ENCODE measurements around the gene ARHGAP21.

The ARHGAP21 gene

DNA sequence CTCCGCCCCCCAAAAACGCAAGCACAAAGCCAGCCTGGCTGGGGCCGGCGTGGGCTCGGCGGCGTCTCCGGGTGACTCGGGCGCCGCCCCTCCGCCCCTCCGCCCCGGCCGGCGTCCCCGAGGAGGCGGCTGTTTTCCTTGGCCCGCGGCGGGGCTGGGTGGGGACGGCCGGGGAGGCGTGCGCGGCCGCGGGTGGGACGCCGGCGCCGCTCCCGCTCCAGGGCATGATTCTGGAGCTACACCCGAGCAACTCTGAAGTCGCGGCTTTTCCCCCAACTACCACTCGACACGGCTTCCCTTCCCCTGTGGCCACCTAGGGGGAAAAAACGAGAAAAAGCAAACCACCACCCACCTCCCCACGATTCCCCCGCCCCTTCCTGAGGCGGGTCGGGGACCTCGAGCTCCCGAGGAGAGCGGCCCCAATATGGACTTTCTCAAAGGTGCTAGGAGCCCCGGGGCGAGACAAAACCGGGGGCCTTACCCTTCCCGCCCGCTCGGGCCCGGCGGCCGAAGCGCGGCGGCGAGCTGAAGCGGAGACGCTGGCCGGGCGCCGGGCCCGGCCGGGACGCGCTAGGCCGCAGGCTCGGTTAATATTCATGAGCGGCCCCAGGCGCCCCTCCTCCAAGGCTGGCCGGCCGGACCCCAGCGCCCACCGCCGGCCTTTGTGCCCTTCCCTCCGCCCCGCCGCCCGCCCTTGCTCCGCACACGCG lies 856 bp downstream of the ARHGAP21 start:
- DNase-seq, result peak in 1 of 4 experiments; percentile 35

DNA sequence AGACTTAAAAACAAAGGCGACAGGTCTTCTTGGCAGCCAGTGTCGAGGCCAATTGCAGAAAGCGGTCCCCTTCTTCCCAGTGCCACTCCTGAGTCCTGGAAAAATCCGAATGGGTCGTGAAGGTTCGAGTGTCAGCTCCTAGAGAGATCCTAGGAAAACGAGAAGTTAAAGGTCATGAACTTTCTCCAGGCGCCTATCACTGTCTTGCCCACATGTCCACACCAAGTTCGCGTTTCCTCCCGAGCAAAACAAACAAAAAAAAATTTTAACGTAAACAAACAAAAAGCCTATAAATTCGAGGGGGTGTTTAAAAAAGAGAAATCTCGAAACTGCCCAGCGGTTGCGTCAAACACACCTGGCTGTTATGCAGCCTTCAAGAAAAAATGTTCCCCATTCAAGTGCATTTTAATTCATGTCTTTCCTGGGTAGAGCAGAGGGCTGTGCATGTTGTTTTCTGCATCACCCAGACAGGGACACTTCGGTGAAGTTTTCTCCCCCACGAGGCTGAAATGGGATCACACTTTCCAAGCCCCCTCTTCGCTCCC lies 1.5 kb downstream of the ARHGAP21 start:
- no peak for DNase-seq

DNA sequence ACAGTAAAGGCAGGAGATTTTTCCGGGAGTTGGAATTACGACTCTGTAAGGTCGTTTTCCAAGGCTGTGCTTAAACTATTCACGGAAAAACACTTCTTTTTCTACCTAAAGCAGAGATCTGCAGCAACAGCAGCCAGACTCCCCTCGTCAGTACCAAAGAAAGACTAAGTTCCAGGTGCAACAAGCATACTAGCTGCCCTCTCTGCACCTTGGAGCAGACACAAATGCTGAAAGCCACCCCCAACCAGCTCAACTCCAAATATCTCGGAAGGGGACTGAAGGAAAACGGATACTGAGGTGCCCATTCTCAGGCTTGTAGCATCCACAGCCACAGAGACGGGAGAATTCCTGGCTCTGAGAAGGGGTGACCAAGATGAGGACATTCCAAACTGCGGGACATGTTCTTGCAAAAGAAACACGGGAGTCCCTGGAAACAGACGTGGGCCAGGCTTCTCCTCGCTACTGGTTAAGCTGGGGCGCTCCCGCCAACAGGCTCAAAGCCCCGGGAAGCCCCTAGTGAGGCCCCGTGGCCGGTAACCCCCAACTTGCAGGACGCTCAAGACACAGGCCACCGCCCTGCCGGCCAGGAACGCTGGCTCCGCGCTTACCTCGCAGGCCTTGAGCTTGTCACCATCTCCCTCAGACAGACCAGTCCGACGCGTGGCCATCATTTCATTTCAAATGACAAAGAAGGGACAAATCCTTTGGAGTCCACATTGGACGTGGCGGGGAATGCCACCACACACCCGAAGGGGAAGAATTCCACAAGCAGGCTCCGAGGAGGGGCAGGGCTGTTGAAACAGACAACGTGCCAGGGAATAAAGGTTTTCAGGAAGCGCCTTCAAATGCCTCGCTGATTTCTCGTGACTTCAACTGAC lies 2.2 kb downstream of the ARHGAP21 start:
- peak in 1 of 4 experiments; percentile 4 for DNase-seq

DNA sequence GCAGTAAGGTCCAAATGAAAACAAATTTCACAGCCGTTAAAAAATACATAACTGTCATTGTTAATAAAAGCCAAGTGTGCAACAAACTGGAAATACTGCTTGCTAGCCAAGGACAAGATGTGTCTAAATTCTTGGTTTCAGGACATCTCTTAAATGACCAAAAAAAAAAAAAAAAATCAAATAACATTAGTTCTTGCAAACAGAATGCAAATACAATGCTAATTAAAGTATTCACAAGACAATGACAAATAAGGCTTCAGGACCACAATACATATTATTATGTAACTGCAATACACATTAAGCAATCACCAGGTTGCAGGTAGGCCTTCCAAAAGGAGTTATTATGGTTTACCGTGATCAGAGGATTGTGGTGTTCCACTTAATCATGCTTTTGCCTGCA lies 3.6 kb downstream of the ARHGAP21 start:
- no peak for DNase-seq

DNA sequence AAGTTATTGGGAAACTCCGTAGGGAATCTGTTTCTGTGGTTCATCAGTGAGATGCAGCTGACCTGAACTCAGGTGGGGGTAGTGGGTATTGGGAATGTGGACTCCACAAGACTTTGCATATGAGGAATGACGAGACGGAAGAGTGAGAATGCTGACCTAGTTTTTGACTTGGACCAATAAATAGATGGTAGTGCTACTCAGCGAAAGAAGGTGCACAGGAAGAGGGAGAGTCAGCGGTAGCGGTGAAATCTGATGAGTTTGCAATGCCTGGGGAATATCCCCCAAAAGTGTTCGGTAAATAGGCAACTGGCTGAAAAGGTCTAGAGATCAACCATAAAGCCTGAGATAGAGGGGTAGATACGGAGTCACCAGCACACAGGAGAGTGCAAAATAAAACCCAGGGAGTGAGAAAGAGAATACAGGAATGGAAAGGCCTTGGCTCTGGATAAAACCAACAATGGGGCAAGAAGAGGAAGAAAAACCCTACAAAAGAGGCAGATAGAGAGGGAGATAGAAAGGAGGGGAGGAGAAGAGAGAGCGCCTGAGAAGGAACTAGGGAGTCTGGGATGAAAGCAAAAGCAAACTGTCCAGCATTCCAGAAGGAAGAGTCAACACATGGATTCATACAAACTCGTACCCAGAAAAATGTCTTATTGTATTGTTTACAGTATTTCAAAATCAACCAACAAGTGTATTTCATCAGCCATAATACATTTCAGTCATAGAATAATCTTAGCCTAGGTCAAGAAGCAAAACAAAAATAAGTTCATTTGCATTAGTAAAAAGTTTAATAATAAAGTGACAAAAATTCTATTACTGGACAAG lies 5.4 kb downstream of the ARHGAP21 start:
- DNase-seq, result no peak

DNA sequence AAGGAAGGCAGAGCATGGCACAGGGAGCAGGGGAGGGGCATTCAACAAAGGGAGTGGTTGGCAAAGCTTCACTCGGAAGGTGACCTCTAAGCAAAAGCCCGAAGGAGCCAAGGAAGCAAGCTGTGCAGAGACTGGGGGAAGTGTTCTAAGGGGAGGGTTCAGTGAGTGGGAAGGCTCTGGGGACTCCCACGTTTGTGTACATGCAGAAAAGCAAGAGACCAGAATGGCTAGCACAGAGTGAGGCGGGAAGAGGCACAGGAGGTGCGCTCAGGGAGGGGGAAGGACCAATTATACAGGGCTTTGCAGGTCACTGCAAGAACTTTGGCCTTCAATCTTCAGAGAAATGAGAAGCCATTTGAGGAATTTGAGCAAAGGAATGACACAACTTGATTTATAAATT lies 7.4 kb downstream of the ARHGAP21 start:
- no peak for DNase-seq

DNA sequence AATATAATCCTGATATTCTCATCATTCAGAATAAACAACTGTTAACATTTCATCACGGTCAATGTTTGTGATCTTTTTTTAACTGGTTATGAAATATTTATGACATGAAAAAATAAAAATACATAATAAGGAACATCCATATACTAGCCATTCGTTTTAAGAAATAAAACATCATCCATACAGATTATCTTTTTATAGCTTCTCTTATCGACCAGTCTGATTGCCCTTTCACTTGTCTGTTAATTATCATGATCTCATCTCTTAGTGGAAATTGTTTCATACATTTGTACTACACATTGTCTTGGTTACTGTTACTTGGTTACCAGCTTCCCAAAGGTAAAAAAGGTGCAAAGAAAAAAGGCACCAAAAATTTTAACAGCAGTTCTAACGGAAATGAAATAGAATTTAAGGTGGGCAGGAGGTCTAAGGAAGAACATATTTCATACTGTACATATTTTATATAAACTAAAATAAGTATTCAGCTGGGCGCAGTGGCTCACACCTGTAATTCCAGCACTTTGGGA lies 8.4 kb downstream of the ARHGAP21 start:
- DNase-seq, result no peak

DNA sequence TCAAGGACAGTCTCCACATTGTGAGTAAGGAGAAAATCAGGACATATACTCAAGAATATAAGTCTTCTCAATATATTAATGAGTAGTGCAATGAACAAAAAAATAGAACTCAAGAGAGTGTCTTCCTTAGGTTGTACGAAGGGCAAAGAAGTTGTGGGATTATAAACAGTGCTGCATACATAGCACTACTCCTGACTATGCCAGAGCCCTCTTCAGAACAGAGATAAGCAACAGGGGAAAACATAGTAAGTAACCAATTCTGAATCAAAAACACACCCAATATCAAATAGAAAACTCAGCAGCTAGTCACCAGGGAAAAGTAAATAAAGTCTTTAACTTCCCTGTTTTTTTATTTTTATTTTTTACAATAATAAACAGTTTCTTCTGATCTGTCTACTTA lies 10.6 kb downstream of the ARHGAP21 start:
- no peak for DNase-seq

DNA sequence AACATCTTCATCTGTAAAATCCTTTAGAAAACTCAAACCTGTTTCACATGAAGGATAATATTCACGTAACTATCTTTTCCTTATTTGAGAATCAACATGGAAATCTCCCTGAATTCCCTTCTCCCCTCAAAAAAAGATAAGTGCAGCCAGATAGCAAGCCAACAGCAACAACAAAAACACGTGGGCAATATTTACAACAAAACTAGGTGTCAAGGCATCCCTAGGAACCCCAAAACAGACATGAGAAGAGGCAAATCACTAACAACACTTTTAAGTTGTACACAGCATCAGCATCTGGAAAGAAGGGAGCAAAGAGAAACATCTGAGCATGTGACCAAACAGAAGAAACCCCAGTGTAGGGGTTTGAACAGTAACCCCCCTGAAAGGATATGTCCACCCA lies 12.2 kb downstream of the ARHGAP21 start:
- DNase-seq, result no peak

DNA sequence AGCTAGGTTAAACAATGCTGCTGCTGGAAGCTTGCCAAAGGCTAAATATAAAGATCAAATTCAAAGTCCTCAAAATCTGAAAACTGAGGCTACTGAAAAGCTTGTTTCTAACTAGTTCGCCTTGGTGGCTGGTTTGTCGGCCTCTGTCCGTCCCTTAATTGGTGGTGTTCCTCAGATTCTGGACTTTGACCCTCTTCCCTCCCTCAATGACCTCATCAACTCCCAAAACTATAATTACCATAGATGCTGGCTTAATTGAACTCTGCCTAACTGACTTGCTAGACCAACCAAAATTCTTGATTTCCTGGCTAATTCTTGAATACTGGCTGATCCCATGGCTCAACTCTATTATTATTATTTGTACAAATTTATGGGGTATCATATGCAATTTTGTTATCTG lies 15.6 kb downstream of the ARHGAP21 start:
- no peak for DNase-seq

DNA sequence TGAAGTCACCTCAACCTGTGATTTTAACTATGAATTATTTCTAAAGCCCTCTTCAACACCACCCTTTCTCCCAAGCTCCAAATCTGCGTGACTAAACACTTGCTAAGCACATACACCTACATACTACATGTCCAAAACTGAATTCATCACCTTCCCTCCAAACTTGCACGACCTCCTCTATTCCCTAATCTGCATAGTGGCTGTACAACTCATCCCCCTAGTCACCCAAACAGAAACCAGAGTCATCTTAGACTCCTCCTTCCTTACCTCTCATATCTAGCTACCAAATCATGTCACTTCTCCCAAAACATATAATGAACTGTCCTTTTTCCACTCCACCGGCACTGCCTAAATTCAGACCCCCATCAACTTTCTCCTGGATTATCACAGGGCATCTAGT lies 16.2 kb downstream of the ARHGAP21 start:
- DNase-seq, result no peak

DNA sequence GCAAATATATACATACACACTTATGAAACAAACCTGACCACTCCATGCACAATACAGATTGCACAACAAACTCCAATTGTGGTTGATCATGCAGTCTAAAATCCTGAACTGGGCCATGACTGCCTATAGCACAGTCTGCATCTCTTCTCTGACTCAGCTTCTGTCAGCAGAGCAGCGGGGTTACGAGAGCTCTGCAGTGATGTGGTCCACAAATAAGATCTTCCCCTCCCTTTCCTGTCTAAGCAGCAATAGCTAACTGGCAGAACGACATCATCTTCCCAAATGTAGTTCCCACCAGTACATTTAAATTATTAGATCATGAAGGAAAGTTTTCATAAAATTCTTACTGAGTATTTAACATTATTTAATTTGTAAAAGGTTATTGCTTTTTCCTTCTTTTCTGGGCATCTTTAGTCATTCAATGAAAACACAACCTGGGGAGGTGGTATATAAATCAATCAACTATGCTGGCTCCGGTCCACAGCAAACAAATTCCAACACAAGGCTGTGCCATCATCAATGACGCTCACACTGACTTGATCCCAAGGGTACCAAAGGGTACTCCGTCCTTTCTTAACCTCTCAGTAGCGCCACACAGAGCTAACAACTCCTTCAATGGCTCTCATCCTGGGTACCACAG lies 17.1 kb downstream of the ARHGAP21 start:
- DNase-seq, result peak in 1 of 4 experiments; percentile 4

DNA sequence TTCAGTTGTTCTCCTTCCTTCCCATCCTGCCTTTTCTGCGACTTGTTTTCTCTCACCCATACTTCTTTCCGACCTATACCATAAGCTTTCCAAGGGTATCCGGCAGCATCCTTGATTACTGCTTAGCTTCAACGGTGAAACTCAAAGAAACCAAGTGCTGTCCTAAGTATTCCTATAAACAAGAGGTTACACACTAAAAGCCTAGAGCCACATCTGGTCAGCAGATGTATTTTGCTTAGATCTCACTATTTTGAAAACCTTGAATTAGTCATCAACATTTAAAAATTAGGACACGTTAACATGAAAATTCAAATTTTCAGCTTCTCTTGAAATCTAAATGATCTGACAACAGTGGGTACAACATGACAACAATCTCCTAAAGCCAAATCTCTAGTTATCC lies 20.0 kb downstream of the ARHGAP21 start:
- no peak for DNase-seq

DNA sequence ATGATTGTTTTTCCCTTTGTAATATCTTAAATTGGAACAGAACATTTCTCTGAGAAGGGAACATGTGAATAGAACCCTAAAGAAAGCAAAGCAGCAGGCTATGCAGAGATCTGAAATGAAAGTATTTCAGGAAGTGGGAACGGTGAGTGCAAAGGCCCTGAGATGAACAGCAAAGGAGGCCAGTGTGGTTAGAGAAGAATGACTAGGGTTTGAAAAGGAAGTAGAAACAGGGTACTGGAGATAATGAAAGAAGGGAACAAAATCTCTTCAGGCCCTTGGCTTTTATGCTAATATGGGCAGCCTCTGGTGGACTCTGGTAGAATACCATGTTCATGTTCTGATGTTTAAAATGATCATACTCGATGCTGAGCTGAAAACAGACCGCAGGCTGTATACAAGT lies 22.2 kb downstream of the ARHGAP21 start:
- DNase-seq, result no peak

DNA sequence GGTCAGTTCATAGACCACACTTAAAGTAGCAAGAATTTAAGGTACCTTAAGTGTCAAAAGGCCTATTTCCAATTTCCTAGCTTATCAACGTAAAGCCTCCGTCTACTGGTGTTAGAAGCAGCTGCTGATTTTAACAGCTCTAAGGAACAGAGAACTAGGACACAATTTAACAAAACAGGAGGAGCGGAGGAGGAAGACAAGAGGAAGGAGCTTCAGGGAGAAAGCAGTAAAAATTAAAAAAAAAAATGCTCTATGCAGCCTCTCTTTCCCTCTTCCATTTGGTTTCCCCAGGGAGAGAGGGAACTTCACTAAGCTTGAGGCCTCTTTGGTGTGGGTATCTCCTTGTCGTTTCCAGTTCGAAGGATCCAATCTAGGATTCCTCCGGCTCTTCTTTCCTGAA lies 22.7 kb downstream of the ARHGAP21 start:
- no peak for DNase-seq

DNA sequence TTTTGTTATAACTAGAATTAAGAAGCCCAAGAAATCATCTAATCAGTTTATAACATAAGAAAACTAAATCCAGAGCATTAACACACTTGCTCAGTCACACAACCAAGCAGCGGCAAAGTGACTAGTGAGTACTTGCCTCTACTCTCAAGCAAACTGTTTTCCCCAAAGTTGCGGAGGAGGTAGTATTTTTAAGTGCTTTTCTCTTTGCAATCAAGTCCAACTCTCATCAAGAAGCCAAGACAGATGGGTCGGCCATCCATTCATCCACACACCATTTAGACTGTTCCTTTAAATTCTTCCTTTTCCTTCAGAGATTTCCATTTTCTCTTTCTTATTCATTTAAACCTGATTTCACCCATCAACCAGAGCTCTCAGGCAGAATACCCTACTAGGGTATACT lies 25.4 kb downstream of the ARHGAP21 start:
- DNase-seq, result no peak

DNA sequence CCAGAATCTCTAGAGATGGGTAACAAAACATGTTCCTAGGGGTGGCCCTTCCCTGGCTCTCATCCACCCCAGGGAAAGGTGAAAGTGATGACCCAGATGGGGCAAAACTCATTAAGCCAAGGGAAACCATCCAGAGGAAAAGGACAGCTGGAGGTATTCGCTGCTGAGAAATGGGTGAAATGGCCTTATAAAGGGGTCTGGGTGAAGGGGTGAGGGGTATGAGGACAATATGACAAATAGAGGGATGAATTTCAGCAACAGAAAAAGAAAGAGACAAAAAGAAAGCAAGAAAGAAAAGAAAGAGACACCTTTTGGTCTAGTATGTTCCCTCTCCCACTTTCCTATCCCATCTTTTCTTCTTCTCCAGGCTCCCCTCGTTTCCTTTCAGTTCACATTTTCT lies 26.6 kb downstream of the ARHGAP21 start:
- no peak for DNase-seq

DNA sequence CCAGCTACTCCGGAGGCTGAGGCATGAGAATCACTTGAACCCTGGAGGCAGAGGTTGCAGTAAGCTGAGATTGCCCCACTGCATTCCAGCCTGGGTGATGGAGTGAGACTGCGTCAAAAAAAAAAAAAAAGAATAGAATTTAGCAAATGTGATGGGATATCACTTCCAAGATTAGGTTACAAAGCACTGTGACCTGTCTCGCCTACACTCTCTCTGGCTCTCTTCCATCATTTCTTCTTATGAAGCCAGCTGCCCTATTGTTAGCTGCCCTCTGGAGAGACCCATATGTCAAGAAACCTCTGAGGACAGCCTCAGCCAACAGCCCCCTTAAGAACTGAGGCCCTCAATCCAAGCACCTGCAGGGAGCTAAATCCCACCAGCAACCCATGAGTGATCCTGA lies 28.2 kb downstream of the ARHGAP21 start:
- no peak for DNase-seq

DNA sequence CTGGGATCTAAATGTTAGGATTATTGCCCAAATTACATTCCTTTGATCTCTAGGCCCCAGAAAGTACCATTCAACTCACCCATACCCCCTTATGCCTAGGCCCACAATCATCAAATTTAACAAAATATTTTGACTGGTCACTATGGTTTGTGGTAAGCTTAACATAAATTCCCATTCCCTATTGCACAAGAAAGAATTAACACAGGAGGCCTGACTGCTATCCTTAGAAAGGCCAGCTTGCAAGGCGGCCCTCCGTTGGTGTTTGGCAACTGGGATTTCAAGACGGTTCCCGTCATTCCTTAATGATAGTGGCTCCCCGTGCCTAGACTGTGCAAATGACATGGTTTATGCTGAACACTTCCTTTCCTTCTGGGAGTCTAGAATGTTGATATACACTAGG lies 29.6 kb downstream of the ARHGAP21 start:
- DNase-seq, result no peak

DNA sequence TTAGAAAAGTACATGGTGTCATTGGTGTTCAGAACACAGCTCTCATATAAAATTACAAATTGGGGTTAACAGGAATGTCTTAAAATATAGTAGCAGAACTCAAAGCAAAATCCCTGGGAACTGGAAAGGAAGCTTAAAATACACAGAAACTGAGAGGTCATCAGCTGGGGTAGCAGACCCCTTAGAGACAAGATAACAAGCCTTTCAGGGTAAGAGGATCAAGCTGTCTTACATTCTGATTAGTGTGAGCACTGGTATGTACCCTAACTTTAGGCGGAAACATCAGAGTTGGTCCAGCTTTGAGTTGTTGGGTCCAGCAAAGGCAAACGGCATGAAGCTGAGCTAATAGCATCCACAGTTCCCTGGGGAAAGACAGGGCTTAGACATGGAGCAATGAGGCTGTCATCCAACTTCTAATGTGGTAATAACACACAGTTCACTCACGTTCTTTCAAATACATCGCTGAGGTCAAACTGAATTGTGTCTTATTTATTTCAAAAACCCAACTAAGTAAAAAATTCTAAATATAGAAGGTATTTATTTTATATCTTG lies 32.6 kb downstream of the ARHGAP21 start:
- no peak for DNase-seq

DNA sequence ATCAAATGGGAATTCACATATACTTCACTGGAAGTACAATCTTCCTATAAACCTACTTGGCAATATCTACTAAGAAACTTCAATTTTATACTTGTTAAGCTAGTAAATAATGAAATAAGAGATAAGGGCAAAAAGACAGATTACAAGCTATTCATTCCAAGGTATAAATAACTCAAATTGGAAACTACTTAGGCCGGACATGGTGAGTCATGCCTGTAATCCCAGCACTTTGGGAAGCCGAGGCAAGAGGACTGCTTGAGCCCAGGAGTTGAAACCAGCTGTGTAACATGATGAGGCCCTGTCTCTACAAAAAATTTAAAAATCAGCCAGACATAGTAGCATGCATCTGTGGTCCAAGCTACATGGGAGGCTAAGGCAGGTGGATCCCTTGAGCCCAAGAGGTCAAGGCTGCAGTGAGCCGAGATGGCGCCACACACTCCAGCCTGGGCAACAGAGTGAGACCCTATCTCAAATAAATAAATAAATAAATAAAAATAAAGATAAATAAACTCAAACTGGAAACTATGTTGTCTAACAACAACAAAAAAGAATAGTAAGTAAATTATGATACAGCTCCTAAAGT lies 37.6 kb downstream of the ARHGAP21 start:
- no peak for DNase-seq

DNA sequence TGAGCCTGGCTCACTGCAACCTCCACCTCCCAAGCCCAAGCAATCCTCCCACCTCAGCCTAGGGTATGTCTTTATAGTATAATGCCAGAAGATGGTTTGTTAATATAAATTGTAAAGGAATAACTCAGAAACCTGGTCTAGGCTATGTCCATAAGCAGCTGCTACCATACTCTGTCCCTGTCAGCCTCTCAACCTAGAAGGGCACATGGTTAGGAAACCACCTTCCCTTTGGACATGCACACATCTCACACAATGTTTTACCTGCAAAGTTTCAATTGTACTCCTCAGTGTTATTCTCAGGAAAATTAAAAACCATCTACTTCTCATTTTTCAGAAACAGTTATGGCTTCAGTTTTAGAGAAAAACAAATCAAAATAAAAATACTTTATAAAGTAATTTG lies 40.1 kb downstream of the ARHGAP21 start:
- no peak for DNase-seq

Measured in activated naive CD4-positive, alpha-beta T cell (primary cell).